Esophagus squamous epithelium (tissue), 4 donors: ENCODE data around the gene CCBE1.

ENCODE experiments used
- CTCF ChIP-seq, 6 experiments: fragments of 450-650 bp in 4 of 6; fragments of 200-600 bp in 2 of 6; sonication (generic) in 2 of 6; IDR thresholded peaks; one replicate each; pipeline ENCODE4 v1.5.1; 2016 to 2019; ENCODE audit warnings: antibody characterized with exemption in 6 of 6, mild to moderate bottlenecking in 4 of 6, moderate library complexity in 4 of 6
- POLR2A ChIP-seq, 4 donors: fragments of 450-650 bp; IDR thresholded peaks; one replicate each; pipeline ENCODE4 v1.6.1; 2017; ENCODE audit warnings: antibody characterized with exemption in 4 of 4, mild to moderate bottlenecking in 4 of 4, moderate library complexity in 3 of 4

GRCh38 chr18:59721931-59722330 lies 24.7 kb upstream of the CCBE1 start:
- TF ChIP-seq CTCF (IDR thresholded peaks at IDR 0.05) (no peak), POLR2A (IDR thresholded peaks at IDR 0.05) (no peak)
